ENCODE measurements around the gene FAM222A.

Gene FAM222A

GRCh38 chr12:109763201-109763841 lies 49.7 kb downstream of the FAM222A start:
- peak in 1 of 2 experiments; percentile 22 for DNase-seq
- no peak for TF ChIP-seq POLR2A (IDR thresholded peaks at IDR 0.05; ENCODE audit: low read length)
- no peak for TF ChIP-seq GATA1 (IDR thresholded peaks at IDR 0.05; ENCODE audit: low read depth, low read length)

DNA sequence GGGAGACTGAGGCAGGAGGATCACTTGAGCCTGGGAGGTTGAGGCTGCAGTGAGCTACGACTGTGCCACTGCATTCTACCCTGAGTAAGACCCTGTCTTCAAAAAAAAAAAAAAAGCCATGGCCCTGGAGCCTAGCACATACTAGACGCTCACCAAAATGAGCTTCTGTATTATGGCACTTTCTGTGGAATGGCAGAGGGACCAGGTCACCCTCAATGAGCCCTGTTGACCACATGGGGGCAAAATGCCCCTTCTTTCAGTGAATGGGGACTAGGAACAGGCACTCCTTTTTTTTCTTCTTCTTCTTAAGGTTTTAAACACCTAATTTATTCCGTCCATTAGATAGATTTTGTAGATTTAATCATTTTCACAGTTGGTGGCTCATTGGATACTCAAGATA lies 50.5 kb downstream of the FAM222A start:
- DNase-seq: peak; percentile 8 to 11
- TF ChIP-seq GATA1 (IDR thresholded peaks at IDR 0.05; ENCODE audit: low read depth, low read length) (no peak), POLR2A (IDR thresholded peaks at IDR 0.05; ENCODE audit: low read length) (no peak)

- TF ChIP-seq GATA1 (IDR thresholded peaks at IDR 0.05; ENCODE audit: low read depth, low read length): no peak
- no peak for TF ChIP-seq POLR2A (IDR thresholded peaks at IDR 0.05; ENCODE audit: low read length)
- DNase-seq: no peak
These were observed 51.3 kb downstream of the FAM222A start for GRCh38 chr12:109764776-109765445.

- no peak for DNase-seq
- TF ChIP-seq POLR2A (IDR thresholded peaks at IDR 0.05; ENCODE audit: low read length): no peak
- no peak for TF ChIP-seq GATA1 (IDR thresholded peaks at IDR 0.05; ENCODE audit: low read depth, low read length)
These were observed 51.8 kb downstream of the FAM222A start for GRCh38 chr12:109765446-109765810.

- no peak for TF ChIP-seq GATA1 (IDR thresholded peaks at IDR 0.05; ENCODE audit: low read depth, low read length)
- no peak for TF ChIP-seq POLR2A (IDR thresholded peaks at IDR 0.05; ENCODE audit: low read length)
- no peak for DNase-seq
These were observed 52.7 kb downstream of the FAM222A start for GRCh38 chr12:109766251-109766778.

DNA sequence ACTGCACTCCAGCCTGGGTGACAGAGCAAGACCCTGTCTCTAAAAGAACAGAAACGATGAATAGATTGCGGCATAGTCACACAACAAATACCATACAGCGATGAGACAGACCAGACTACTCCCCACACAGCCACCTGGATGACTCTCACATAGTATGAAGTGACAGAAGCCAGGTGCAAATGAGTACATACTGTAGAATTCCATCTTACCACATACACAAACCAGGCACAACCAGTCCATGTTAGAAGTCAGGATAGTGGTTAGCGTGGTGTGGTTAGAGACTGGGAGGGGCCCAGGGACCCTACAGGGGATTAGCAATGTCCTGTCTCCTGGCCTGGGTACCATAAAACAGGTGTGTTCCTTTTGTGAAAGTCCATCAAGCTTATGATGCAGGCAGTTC lies 53.8 kb downstream of the FAM222A start:
- TF ChIP-seq GATA1 (IDR thresholded peaks at IDR 0.05; ENCODE audit: low read depth, low read length): no peak
- TF ChIP-seq POLR2A (IDR thresholded peaks at IDR 0.05; ENCODE audit: low read length): no peak
- no peak for DNase-seq

DNA sequence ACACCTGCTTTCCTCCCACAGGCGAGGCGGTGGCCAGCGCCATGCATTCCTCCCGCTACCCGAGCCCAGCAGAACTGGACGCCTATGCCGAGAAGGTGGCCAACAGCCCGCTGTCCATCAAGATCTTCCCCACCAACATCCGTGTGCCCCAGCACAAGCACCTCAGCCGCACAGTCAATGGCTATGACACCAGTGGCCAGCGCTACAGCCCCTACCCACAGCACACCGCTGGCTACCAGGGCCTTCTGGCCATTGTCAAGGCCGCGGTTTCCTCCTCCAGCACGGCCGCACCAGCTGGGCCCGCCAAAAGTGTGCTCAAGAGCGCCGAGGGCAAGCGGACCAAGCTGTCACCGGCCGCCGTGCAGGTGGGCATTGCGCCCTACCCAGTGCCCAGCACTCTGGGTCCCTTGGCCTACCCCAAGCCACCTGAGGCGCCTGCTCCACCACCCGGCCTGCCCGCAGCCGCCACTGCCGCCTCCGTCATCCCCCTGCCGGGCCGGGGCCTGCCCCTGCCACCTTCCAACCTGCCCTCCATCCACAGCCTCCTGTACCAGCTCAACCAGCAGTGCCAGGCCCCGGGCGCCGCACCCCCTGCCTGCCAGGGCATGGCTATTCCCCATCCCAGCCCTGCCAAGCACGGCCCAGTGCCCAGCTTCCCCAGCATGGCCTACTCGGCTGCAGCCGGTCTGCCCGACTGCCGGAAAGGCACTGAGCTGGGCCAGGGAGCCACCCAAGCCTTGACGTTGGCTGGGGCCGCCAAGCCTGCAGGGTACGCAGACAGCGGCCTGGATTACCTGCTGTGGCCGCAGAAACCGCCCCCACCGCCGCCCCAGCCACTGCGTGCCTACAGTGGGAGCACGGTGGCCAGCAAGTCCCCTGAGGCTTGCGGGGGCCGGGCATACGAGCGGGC lies 54.6 kb downstream of the FAM222A start:
- TF ChIP-seq GATA1 (IDR thresholded peaks at IDR 0.05; ENCODE audit: low read depth, low read length) (no peak), POLR2A (IDR thresholded peaks at IDR 0.05; ENCODE audit: low read length) (no peak)

GRCh38 chr12:109768901-109769670 lies 55.5 kb downstream of the FAM222A start:
- DNase-seq: no peak
- TF ChIP-seq POLR2A (IDR thresholded peaks at IDR 0.05; ENCODE audit: low read length) (no peak), GATA1 (IDR thresholded peaks at IDR 0.05; ENCODE audit: low read depth, low read length) (no peak)

More for the DNA sequence above, 54.6 kb downstream of the FAM222A start:
- DNase-seq: no peak

DNA sequence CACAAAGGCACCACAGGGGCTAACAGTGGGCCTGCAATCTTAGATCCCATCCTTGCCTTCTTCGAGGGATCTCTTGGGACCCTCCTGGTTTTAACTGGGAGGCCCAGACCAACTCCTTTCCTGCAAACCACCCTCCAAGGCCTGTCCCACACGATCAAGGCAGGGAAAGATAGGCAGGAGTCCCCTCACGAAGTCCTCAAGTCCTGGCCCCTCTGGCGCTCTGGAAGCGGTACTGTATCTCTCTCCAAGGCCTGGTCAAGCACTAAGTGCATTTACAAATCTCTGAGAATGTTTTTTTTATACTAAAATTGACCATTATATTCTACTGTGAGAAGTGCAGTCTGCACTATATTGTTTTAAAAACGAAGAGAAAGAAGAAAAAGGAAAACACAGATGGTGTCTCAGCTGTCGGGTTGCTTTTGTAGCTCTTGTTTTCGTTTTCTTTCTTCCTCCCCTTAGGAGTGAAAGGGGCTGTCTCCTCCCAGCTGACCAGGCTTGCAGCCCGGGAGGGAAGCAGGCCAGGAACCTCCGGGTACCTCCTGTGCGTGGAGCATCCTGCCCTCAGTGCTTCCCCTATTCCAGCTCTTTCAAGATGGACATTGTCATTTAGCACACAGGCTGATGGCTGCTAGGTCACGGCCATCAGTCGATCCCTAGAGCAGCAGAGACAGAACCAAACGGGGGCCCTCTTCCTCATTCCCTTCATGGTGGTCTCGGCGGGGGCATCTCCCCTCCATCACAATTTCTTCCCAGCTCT lies 56.7 kb downstream of the FAM222A start:
- no peak for DNase-seq
- no peak for TF ChIP-seq GATA1 (IDR thresholded peaks at IDR 0.05; ENCODE audit: low read depth, low read length)
- TF ChIP-seq POLR2A (IDR thresholded peaks at IDR 0.05; ENCODE audit: low read length): no peak

GRCh38 chr12:109770861-109771670 lies 57.4 kb downstream of the FAM222A start:
- no peak for TF ChIP-seq GATA1 (IDR thresholded peaks at IDR 0.05; ENCODE audit: low read depth, low read length)
- no peak for TF ChIP-seq POLR2A (IDR thresholded peaks at IDR 0.05; ENCODE audit: low read length)

DNA sequence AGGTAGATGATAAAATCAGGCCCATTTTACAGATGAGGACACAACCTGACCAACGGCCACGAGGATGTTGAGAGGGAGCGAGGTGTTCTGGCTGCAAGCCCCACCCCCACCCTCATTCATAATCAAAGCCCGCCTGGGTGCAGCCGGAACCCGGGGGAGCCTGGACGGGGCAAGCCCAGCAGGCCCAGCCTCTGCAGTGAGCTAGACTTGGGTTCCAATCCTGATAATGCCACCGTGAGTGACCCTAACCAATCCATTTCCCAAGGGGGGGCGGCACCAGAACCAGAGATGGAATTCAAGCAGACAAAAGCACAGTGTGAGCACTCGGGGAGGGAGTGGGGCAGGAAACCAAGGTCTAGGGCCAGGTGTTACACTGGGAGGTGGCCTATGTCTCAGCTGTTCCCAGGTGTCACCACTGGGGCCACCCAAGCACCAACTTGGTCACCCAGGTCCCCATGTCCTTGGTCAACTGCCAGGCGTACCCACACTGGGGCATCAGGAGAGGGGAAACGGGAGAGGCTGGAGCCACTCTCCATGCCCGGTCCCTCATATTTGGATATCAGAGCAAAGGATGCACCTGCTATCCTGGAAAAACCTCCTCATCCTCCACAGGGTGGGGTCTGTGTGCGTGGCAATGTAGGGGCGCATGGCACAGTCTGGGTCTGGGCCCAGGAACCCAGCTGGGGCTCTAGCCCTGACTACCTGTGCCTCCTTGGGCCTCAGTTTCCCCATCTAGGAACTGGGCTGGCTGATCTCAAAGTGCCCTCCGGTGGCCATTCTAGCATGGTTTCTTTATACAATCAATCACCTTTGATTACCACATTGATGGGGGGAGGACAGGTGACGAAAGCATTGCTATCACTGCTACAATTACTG lies 58.4 kb downstream of the FAM222A start:
- TF ChIP-seq POLR2A (IDR thresholded peaks at IDR 0.05; ENCODE audit: low read length): no peak
- no peak for DNase-seq

More at GRCh38 chr12:109770861-109771670, 57.4 kb downstream of the FAM222A start:
- DNase-seq: no peak

Data from erythroblast (primary cell).